AG04449 (cell line): ENCODE results near the gene AMDHD2.
"Not testable (repeated sequence)": the region's sequence is repeated elsewhere in the genome, so short reads cannot be mapped to it uniquely, and the experiment has no call there.

ENCODE experiments used
- CTCF ChIA-PET: fragments of 350-600 bp; formaldehyde crosslinking; extraction: SDS; loops from one replicate; lab custom pipeline; 2021; ENCODE audit warnings: antibody characterized with exemption; lab: Yijun Ruan, JAX
- POLR2A ChIA-PET: fragments of 400-600, 350-600 bp; formaldehyde crosslinking; extraction: SDS; loops from one replicate; lab custom pipeline; 2020; ENCODE audit warnings: antibody characterized with exemption, inconsistent platforms; lab: Yijun Ruan, JAX
- DNase-seq: peaks from one replicate; pipeline ENCODE4 v3.0.0-alpha.2; 2010; ENCODE audit warnings: low read depth, low spot score
- H3K4me3 ChIP-seq: 2 replicates; pipeline ENCODE4 v1.5.1; 2011; ENCODE audit warnings: low read depth, mild to moderate bottlenecking, control low read depth, low read length
- CTCF ChIP-seq: IDR thresholded peaks from one replicate; pipeline ENCODE4 v1.5.1; 2011; ENCODE audit warnings: mild to moderate bottlenecking, moderate library complexity, low read length, control low read depth, inconsistent platforms; ENCODE audit not compliant: insufficient read depth; ENCODE audit errors: missing control alignments

The AMDHD2 gene

GRCh38 chr16:2476345-2476720 is 43.8 kb upstream of the AMDHD2 start:
- peak overlapping the region; percentile 78 for H3K4me3 ChIP-seq
- DNase-seq = no peak
- no peak for TF ChIP-seq CTCF
- CTCF ChIA-PET = interaction anchor here (1.6 to 1.8 kb wide), 2 partner anchors 22 to 24 kb away, joined by 4 to 10 read pairs; no protein-coding TSS in a partner anchor
- POLR2A ChIA-PET = no interaction called here

- DNase-seq = no peak
- no peak overlapping the region for H3K4me3 ChIP-seq
- CTCF ChIA-PET = interaction anchor here (1.0 to 1.8 kb wide), 3 partner anchors 22 to 136 kb away, joined by 4 to 10 read pairs (median 4); partner anchors contain the start of gene ABCA3
- POLR2A ChIA-PET = no interaction called here
- TF ChIP-seq CTCF = no peak
Measured at GRCh38 chr16:2476741-2477140, 43.4 kb upstream of the AMDHD2 start.

GRCh38 chr16:2477327-2477726 is 42.8 kb upstream of the AMDHD2 start:
- no peak for DNase-seq
- ChIA-PET CTCF (interaction anchor here (1.0 to 1.8 kb wide), 2 partner anchors 23 to 137 kb away, joined by 4 to 10 read pairs; partner anchors contain the start of gene ABCA3), POLR2A (no interaction called here)
- H3K4me3 ChIP-seq = no peak overlapping the region
- TF ChIP-seq CTCF = no peak

- no peak overlapping the region for H3K4me3 ChIP-seq
- ChIA-PET CTCF (interaction anchor here (1.0 kb wide), 1 partner anchor 22 kb away, joined by 3 read pairs; no protein-coding TSS in a partner anchor), POLR2A (no interaction called here)
- no peak for TF ChIP-seq CTCF
- no peak for DNase-seq
Measured at GRCh38 chr16:2478279-2478678, 41.9 kb upstream of the AMDHD2 start.

GRCh38 chr16:2479996-2480395 is 40.2 kb upstream of the AMDHD2 start:
- POLR2A ChIA-PET, H3K4me3 ChIP-seq, DNase-seq, CTCF ChIA-PET: not testable (repeated sequence)

GRCh38 chr16:2480948-2481347 is 39.2 kb upstream of the AMDHD2 start:
- no peak overlapping the region for H3K4me3 ChIP-seq
- no peak for TF ChIP-seq CTCF
- POLR2A ChIA-PET = no interaction called here
- DNase-seq = no peak
- CTCF ChIA-PET = interaction anchor here (1.6 kb wide), 1 partner anchor 8 kb away, joined by 4 read pairs; no protein-coding TSS in a partner anchor

GRCh38 chr16:2481676-2482075 is 38.5 kb upstream of the AMDHD2 start:
- no peak overlapping the region for H3K4me3 ChIP-seq
- TF ChIP-seq CTCF = no peak
- ChIA-PET POLR2A (interaction anchor here (1.6 kb wide), 1 partner anchor 22 kb away, joined by 4 read pairs; the partner anchor contains the start of gene TEDC2), CTCF (interaction anchor here (1.4 to 1.6 kb wide), 2 partner anchors 9 to 22 kb away, joined by 3 to 4 read pairs; partner anchors contain the start of gene TEDC2)
- DNase-seq = no peak
